ENCODE measurements around the gene ANK3.

- TF ChIP-seq, protein P1, sequence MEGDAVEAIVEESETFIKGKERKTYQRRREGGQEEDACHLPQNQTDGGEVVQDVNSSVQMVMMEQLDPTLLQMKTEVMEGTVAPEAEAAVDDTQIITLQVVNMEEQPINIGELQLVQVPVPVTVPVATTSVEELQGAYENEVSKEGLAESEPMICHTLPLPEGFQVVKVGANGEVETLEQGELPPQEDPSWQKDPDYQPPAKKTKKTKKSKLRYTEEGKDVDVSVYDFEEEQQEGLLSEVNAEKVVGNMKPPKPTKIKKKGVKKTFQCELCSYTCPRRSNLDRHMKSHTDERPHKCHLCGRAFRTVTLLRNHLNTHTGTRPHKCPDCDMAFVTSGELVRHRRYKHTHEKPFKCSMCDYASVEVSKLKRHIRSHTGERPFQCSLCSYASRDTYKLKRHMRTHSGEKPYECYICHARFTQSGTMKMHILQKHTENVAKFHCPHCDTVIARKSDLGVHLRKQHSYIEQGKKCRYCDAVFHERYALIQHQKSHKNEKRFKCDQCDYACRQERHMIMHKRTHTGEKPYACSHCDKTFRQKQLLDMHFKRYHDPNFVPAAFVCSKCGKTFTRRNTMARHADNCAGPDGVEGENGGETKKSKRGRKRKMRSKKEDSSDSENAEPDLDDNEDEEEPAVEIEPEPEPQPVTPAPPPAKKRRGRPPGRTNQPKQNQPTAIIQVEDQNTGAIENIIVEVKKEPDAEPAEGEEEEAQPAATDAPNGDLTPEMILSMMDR (IDR thresholded peaks at IDR 0.05): no peak
- TF ChIP-seq POLR2A (IDR thresholded peaks at IDR 0.05): no peak
Measured at GRCh38 chr10:60257767-60258428, 131.8 kb downstream of the ANK3 start.
